ENCODE measurements around the gene TUB.

GRCh38 chr11:8102965-8103364, 22.0 kb downstream of the TUB start:
- TF ChIP-seq CTCF (conservative IDR thresholded peaks at IDR 0.05 in 1 of 2, IDR thresholded peaks at IDR 0.05 in 1 of 2; ENCODE audit: low read depth in 1 of 2, low read length in 2 of 2): no peak
- TF ChIP-seq EZH2 (IDR thresholded peaks at IDR 0.05; ENCODE audit: low read length, missing control alignments): no peak

Measured in fibroblast of lung (primary cell).